Type B pancreatic cell (in vitro differentiated cells): ENCODE data around the gene KCNK7. TPM values are rescaled to one million over a fixed set of nuclear protein-coding genes. Genes with fewer than 3 reads are reported as not detected.

Experiments
- DNase-seq: peaks from one replicate; pipeline ENCODE4 v3.0.0; 2021; ENCODE audit warnings: mixed read lengths; ENCODE audit not compliant: unreplicated experiment; ENCODE audit errors: extremely low spot score
- H3K27ac Mint-ChIP-seq: 2 replicates; pipeline ENCODE4 v1.8.0; 2021; ENCODE audit warnings: mild to moderate bottlenecking, mixed read lengths
- H3K27me3 Mint-ChIP-seq: 2 replicates; pipeline ENCODE4 v1.8.0; 2021; ENCODE audit warnings: mixed read lengths
- H3K36me3 Mint-ChIP-seq: 2 replicates; pipeline ENCODE4 v1.8.0; 2021; ENCODE audit warnings: mixed read lengths
- H3K4me1 Mint-ChIP-seq: one replicate; pipeline ENCODE4 v1.8.0; 2021; ENCODE audit warnings: mixed read lengths; ENCODE audit not compliant: unreplicated experiment
- H3K4me3 Mint-ChIP-seq: 2 replicates; pipeline ENCODE4 v1.8.0; 2021; ENCODE audit warnings: mild to moderate bottlenecking, mixed read lengths
- H3K9me3 Mint-ChIP-seq: 2 replicates; pipeline ENCODE4 v1.8.0; 2021; ENCODE audit warnings: mixed read lengths
- total RNA-seq: library from RNA; stranded (reverse); gene quantifications from 2 replicates; pipeline ENCODE4 v1.2.1, GENCODE V29; 2021; ENCODE audit warnings: low replicate concordance
- TF ChIP-seq, protein P1 (sequence below): fragments of 200-600 bp; sonication (generic); conservative IDR thresholded peaks from 2 replicates; pipeline ENCODE4 v1.5.0; 2021; ENCODE audit warnings: antibody characterized with exemption, mild to moderate bottlenecking

The KCNK7 gene
- total RNA-seq, 1 donor from 2014 or later = 0.36 TPM

- Mint-ChIP-seq H3K4me3 (peak overlapping the region; percentile 76), H3K27me3 (no peaks in the 10 kb centered on the region), H3K36me3 (peaks cover 9% of the 10 kb centered on the region), H3K27ac (no peak overlapping the region), H3K4me1 (peaks cover 18% of the 10 kb centered on the region), H3K9me3 (no peaks in the 10 kb centered on the region)
- TF ChIP-seq, protein P1, sequence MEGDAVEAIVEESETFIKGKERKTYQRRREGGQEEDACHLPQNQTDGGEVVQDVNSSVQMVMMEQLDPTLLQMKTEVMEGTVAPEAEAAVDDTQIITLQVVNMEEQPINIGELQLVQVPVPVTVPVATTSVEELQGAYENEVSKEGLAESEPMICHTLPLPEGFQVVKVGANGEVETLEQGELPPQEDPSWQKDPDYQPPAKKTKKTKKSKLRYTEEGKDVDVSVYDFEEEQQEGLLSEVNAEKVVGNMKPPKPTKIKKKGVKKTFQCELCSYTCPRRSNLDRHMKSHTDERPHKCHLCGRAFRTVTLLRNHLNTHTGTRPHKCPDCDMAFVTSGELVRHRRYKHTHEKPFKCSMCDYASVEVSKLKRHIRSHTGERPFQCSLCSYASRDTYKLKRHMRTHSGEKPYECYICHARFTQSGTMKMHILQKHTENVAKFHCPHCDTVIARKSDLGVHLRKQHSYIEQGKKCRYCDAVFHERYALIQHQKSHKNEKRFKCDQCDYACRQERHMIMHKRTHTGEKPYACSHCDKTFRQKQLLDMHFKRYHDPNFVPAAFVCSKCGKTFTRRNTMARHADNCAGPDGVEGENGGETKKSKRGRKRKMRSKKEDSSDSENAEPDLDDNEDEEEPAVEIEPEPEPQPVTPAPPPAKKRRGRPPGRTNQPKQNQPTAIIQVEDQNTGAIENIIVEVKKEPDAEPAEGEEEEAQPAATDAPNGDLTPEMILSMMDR = no peak
- DNase-seq = peak; percentile 93
These were observed 11.4 kb upstream of the KCNK7 start for GRCh38 chr11:65606876-65607613.

DNA sequence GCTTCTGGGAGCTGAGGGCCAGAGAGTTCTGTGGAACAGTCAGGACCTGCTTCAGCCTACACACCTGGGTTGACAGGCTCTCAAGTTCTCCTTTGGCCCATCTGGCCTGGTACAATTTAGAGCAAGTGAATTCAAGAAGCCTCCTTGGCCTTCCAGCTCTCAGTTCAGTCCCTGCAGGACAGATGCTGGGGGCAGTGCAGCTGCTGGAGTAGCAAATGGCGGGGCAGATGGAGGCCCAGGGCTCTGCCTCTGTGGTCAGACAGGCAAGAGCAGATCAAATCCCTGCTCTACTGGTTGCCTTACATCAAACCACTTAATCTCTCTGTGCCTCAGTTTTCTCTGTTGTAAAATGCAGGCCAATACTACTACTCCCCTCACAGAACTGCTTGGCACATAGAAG lies 8.7 kb upstream of the KCNK7 start:
- Mint-ChIP-seq H3K9me3 (no peaks in the 10 kb centered on the region), H3K4me1 (peaks cover 2% of the 10 kb centered on the region), H3K27me3 (no peaks in the 10 kb centered on the region), H3K4me3 (no peak overlapping the region), H3K36me3 (peaks cover 9% of the 10 kb centered on the region), H3K27ac (no peak overlapping the region)
- DNase-seq = no peak
- TF ChIP-seq, protein P1 = no peak

DNA sequence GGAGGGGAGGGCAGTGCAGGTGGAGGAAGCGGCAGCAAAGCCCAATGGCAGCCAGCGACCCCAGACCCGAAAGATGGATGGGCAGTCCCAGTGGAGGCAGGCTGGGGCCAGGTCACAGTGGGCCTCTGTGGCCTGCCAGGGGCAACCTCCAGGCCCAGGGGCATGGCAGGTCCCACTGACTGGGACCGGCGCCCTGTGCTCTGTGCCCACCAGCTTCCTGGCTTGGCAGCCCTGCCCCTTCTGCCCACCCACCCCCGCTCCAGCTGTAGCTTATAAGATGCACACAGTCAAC lies 4.3 kb upstream of the KCNK7 start:
- Mint-ChIP-seq H3K9me3 (no peaks in the 10 kb centered on the region), H3K36me3 (peaks cover 9% of the 10 kb centered on the region), H3K4me1 (no peaks in the 10 kb centered on the region), H3K27ac (no peak overlapping the region), H3K27me3 (no peaks in the 10 kb centered on the region), H3K4me3 (no peak overlapping the region)
- TF ChIP-seq, protein P1 = no peak
- no peak for DNase-seq

GRCh38 chr11:65599216-65599954 lies 3.8 kb upstream of the KCNK7 start:
- Mint-ChIP-seq H3K36me3 (peaks cover 9% of the 10 kb centered on the region), H3K4me3 (no peak overlapping the region), H3K4me1 (no peaks in the 10 kb centered on the region), H3K27ac (no peak overlapping the region), H3K27me3 (no peaks in the 10 kb centered on the region), H3K9me3 (no peaks in the 10 kb centered on the region)
- DNase-seq = no peak
- TF ChIP-seq, protein P1 = no peak

GRCh38 chr11:65598258-65598699 lies 2.7 kb upstream of the KCNK7 start:
- no peak overlapping the region for H3K27ac Mint-ChIP-seq
- no peak overlapping the region for H3K4me3 Mint-ChIP-seq
- H3K27me3 Mint-ChIP-seq = peaks cover 5% of the 10 kb centered on the region
- no peaks in the 10 kb centered on the region for H3K9me3 Mint-ChIP-seq
- TF ChIP-seq, protein P1 = no peak
- no peaks in the 10 kb centered on the region for H3K4me1 Mint-ChIP-seq
- no peak for DNase-seq
- H3K36me3 Mint-ChIP-seq = peaks cover 7% of the 10 kb centered on the region
